ENCODE measurements around the gene HVCN1. TPM values are rescaled to one million over a fixed set of nuclear protein-coding genes. Genes with fewer than 3 reads are reported as not detected.
A peak's percentile ranks its signal among the peaks of the same experiment; 100 is the strongest.

Gene HVCN1
- polyA plus RNA-seq, 1 donor from 2014 or later = 441 TPM

- H3K9me3 Mint-ChIP-seq = no peaks in the 10 kb centered on the region
- H3K36me3 Mint-ChIP-seq = no peaks in the 10 kb centered on the region
- H3K27ac Mint-ChIP-seq = peak overlapping the region in 2 of 3 donors; percentile 25 to 33
- no peaks in the 10 kb centered on the region for H3K27me3 Mint-ChIP-seq
- H3K4me1 Mint-ChIP-seq = peaks cover 20 to 27% (median 24%) of the 10 kb centered on the region in 3 donors
- peak overlapping the region in 1 of 4 donors; percentile 41 for H3K4me3 Mint-ChIP-seq
Measured at GRCh38 chr12:110599334-110599733, 89.6 kb downstream of the HVCN1 start.

Other genes with a start within 250 kb of the HVCN1 start
- gene ARPC3, start 238.8 kb downstream of the HVCN1 start, polyA plus RNA-seq = 1,315 TPM
- gene GPN3, start 220.9 kb downstream of the HVCN1 start, polyA plus RNA-seq = 31.1 TPM
- 10.5 TPM for gene FAM216A, start 220.3 kb downstream of the HVCN1 start, polyA plus RNA-seq
- gene VPS29, start 187.0 kb downstream of the HVCN1 start, polyA plus RNA-seq = 123 TPM
- gene RAD9B, start 186.8 kb downstream of the HVCN1 start, polyA plus RNA-seq = 0.75 TPM
- gene PPTC7, start 105.8 kb downstream of the HVCN1 start, polyA plus RNA-seq = 10.1 TPM
- 24.2 TPM for gene TCTN1, start 75.0 kb downstream of the HVCN1 start, polyA plus RNA-seq
- gene PPP1CC, start 53.8 kb upstream of the HVCN1 start, polyA plus RNA-seq = 184 TPM
- not detected for gene CCDC63, start 157.9 kb upstream of the HVCN1 start, polyA plus RNA-seq
- gene MYL2, start 231.5 kb upstream of the HVCN1 start, polyA plus RNA-seq = 0.88 TPM

Data from IgD-negative memory B cell (primary cell).